ENCODE data around the gene KDM4B. TPM values are rescaled to one million over a fixed set of nuclear protein-coding genes. Genes with fewer than 3 reads are reported as not detected.

Gene KDM4B
- total RNA-seq, 1 experiment from 2014 or later, result 43.7 TPM

GRCh38 chr19:4923276-4923747, 45.6 kb upstream of the KDM4B start:
- H3K14ac ChIP-seq (ENCODE audit: insufficient read depth, low read length), result peak overlapping the region; percentile 14; the same call in 1 of the 2 replicates
- H3K36me3 Mint-ChIP-seq (ENCODE audit: insufficient read depth in 1 of 3, low read depth in 3 of 3), result peaks cover 19 to 55% (median 48%) of the 10 kb centered on the region in 3 experiments; a peak in 6 of 7 replicates
- H2BK20ac ChIP-seq (ENCODE audit: low read depth, low read length, poor library complexity, severe bottlenecking), result no peak overlapping the region
- no peak overlapping the region for H4K91ac ChIP-seq (ENCODE audit: insufficient read length, low read depth, low read length)
- H3K56ac ChIP-seq (ENCODE audit: insufficient read length, low read depth, low read length), result no peak overlapping the region
- no peaks in the 10 kb centered on the region for H3K9me3 ChIP-seq (ENCODE audit: control insufficient read depth, low read depth, low read length)
- peaks cover 3% of the 10 kb centered on the region; the same call in 1 of the 2 replicates for H3K4me1 ChIP-seq (ENCODE audit: insufficient read depth, low read length)
- no peaks in the 10 kb centered on the region for H3K9me3 Mint-ChIP-seq
- no peaks in the 10 kb centered on the region for H3K23me2 ChIP-seq (ENCODE audit: insufficient read length, low read depth, low read length, poor library complexity, severe bottlenecking)
- no peak overlapping the region for H2AK5ac ChIP-seq (ENCODE audit: insufficient read length, low read length)
- no peak for TF ChIP-seq CTCF (conservative IDR thresholded peaks at IDR 0.05)
- H4K8ac ChIP-seq (replicated peaks; ENCODE audit: insufficient read length, low read depth, low read length), result no peak overlapping the region
- H2BK12ac ChIP-seq (ENCODE audit: insufficient read length, low read depth, low read length), result no peak overlapping the region
- H2AFZ ChIP-seq (ENCODE audit: low read length), result no peak overlapping the region
- H3K4ac ChIP-seq (ENCODE audit: low read depth, low read length), result no peak overlapping the region
- H3K27me3 Mint-ChIP-seq (ENCODE audit: low read depth), result no peaks in the 10 kb centered on the region
- H3K4me3 Mint-ChIP-seq, result no peak overlapping the region
- H2BK5ac ChIP-seq (ENCODE audit: insufficient read length, low read length), result no peak overlapping the region
- H3K9ac ChIP-seq (ENCODE audit: extremely low read depth, insufficient read length, low read length), result no peak overlapping the region
- H3K4me2 ChIP-seq (ENCODE audit: insufficient read depth, insufficient read length, low read length), result no peak overlapping the region
- H3K23ac ChIP-seq (ENCODE audit: insufficient read length, low read depth, low read length), result no peak overlapping the region
- no peak overlapping the region for H3K18ac ChIP-seq (ENCODE audit: insufficient read length, low read depth, low read length)
- peaks cover 4% of the 10 kb centered on the region for H4K20me1 ChIP-seq (ENCODE audit: control insufficient read depth, insufficient read depth, insufficient read length)
- DNase-seq, result no peak
- WGBS (ENCODE audit: extremely low coverage, insufficient read length, low lambda C conversion rate), result no CpG with 5 or more reads among the region's 21 CpGs
- H4K5ac ChIP-seq (ENCODE audit: insufficient read length, low read depth, low read length), result no peak overlapping the region
- peaks cover 8 to 9% of the 10 kb centered on the region in 2 experiments for H3K4me1 Mint-ChIP-seq
- H3K79me2 ChIP-seq (ENCODE audit: insufficient read depth, low read length), result peaks cover 11% of the 10 kb centered on the region; the same call in 1 of the 2 replicates
- no peak overlapping the region for H3K27ac ChIP-seq (ENCODE audit: insufficient read length, low read depth, low read length)
- H2BK120ac ChIP-seq (ENCODE audit: low read depth, low read length, poor library complexity, severe bottlenecking), result no peak overlapping the region
- no peaks in the 10 kb centered on the region for H3K27me3 ChIP-seq (ENCODE audit: insufficient read depth, low read length)
- H3K27ac Mint-ChIP-seq, result peak overlapping the region in 2 of 3 experiments; percentile 74 to 85; a peak in 3 of 7 replicates
- H2BK15ac ChIP-seq (ENCODE audit: low read depth, low read length), result no peak overlapping the region
- H3T11ph ChIP-seq (ENCODE audit: low read length), result no peak overlapping the region
- H3K79me1 ChIP-seq (ENCODE audit: insufficient read depth, low read depth, low read length, poor library complexity, severe bottlenecking), result peaks cover 8% of the 10 kb centered on the region
